Uterus (tissue), 4 donors: ENCODE data around the gene NFE2L3. TPM values are rescaled to one million over a fixed set of nuclear protein-coding genes. Genes with fewer than 3 reads are reported as not detected.

Experiments used
- DNase-seq, 2 donors: peaks; one replicate each; pipeline ENCODE4 v3.0.0-alpha.2; 2019 to 2020
- H3K27ac ChIP-seq, 2 donors: fragments of 200-600 bp; sonication (generic); 1 replicate in 1 of 2; 2 replicates in 1 of 2; pipeline ENCODE4 v1.5.1; 2016 to 2018
- H3K27me3 ChIP-seq, 2 donors: fragments of 200-600 bp; sonication (generic); one replicate each; pipeline ENCODE4 v1.5.1; 2018 to 2019; ENCODE audit warnings: control low read depth in 1 of 2
- H3K36me3 ChIP-seq, 2 donors: fragments of 200-600 bp; sonication (generic); one replicate each; pipeline ENCODE4 v1.5.1; 2019; ENCODE audit warnings: control low read depth in 1 of 2
- H3K4me1 ChIP-seq, 2 donors: fragments of 200-600 bp; sonication (generic); one replicate each; pipeline ENCODE4 v1.5.1; 2018 to 2019; ENCODE audit warnings: control low read depth in 1 of 2
- H3K4me3 ChIP-seq, 2 donors: fragments of 200-600 bp; sonication (generic); 1 replicate in 1 of 2; 2 replicates in 1 of 2; pipeline ENCODE4 v1.5.1; 2018 to 2019; ENCODE audit warnings: mild to moderate bottlenecking in 1 of 2
- H3K9me3 ChIP-seq, 2 donors: fragments of 200-600 bp; sonication (generic); one replicate each; pipeline ENCODE4 v1.5.1; 2019; ENCODE audit warnings: control low read depth in 1 of 2
- CTCF ChIP-seq, 4 experiments: fragments of 200-600 bp in 2 of 4; fragments of 450-650 bp in 2 of 4; sonication (generic) in 2 of 4; IDR thresholded peaks; one replicate each; pipeline ENCODE4 v1.5.1; 2016 to 2019; ENCODE audit warnings: antibody characterized with exemption in 4 of 4, mild to moderate bottlenecking in 2 of 4, moderate library complexity in 1 of 4
- POLR2A ChIP-seq, 2 donors: fragments of 450-650 bp; IDR thresholded peaks; one replicate each; pipeline ENCODE4 v1.6.1; 2016; ENCODE audit warnings: antibody characterized with exemption in 2 of 2, mild to moderate bottlenecking in 1 of 2, moderate library complexity in 1 of 2
- intact Hi-C: fragments of 100-400 bp; cut with DNase I; formaldehyde crosslinking; loops from one replicate; pipeline ENCODE4 v1.15.1; 2023; ENCODE audit warnings: low total_unique reads
- total RNA-seq, 4 donors: library from RNA; depleted of rRNA in 3 of 4; stranded (reverse); fragments of >200 nt in 3 of 4; gene quantifications; one replicate each; pipeline versions ENCODE4 v1.1.0 to v1.2.4, GENCODE V29; 2014 to 2023
- donor health status: DM: yes; HTN: yes; CAD: no.

NFE2L3 gene
- total RNA-seq, 4 donors from 2014 or later = 3.6 to 6.2 (median 4.1) TPM; not detected in 1

- TF ChIP-seq CTCF (IDR thresholded peaks at IDR 0.05) (no peak), POLR2A (IDR thresholded peaks at IDR 0.05) (no peak)
- Histone ChIP-seq H3K36me3 (no peaks in the 10 kb centered on the region), H3K27ac (no peak overlapping the region), H3K9me3 (no peaks in the 10 kb centered on the region), H3K27me3 (no peaks in the 10 kb centered on the region), H3K4me3 (no peak overlapping the region), H3K4me1 (no peaks in the 10 kb centered on the region)
- DNase-seq = no peak
- intact Hi-C loops = no loop called here
Measured at GRCh38 chr7:26227987-26228386, 76.0 kb downstream of the NFE2L3 start.

GRCh38 chr7:26233902-26234511 lies 82.0 kb downstream of the NFE2L3 start:
- intact Hi-C loops = no loop called here
- H3K27ac ChIP-seq = no peak overlapping the region
- no peak for TF ChIP-seq POLR2A (IDR thresholded peaks at IDR 0.05)
- no peaks in the 10 kb centered on the region for H3K9me3 ChIP-seq
- H3K27me3 ChIP-seq = no peaks in the 10 kb centered on the region
- H3K4me1 ChIP-seq = no peaks in the 10 kb centered on the region
- DNase-seq = no peak
- H3K36me3 ChIP-seq = no peaks in the 10 kb centered on the region
- H3K4me3 ChIP-seq = no peak overlapping the region

Other genes with a start within 250 kb of the NFE2L3 start
- gene HNRNPA2B1, start 48.5 kb downstream of the NFE2L3 start, total RNA-seq = 100 to 1,000 TPM; 100 to 464 (median 207) TPM
- 100 to 1,000 TPM in 2 of 4 donors, 10 to 100 TPM in 2; 30.5 to 178 (median 88.1) TPM for gene CBX3, start 49.5 kb downstream of the NFE2L3 start, total RNA-seq
- gene SNX10, start 139.7 kb downstream of the NFE2L3 start, total RNA-seq = 10 to 100 TPM in 2 of 4 donors, 1 to 10 TPM in 2; 7.7 to 16.8 (median 9.7) TPM